GM12891 (cell line): ENCODE data around the gene ZNF8.

Source experiments
- POLR2A ChIP-seq: IDR thresholded peaks from 2 replicates; pipeline ENCODE4 v1.6.1; 2011; ENCODE audit warnings: low read depth, low read length, control low read depth
- POLR2AphosphoS5 ChIP-seq: IDR thresholded peaks from 2 replicates; pipeline ENCODE4 v1.6.1; 2011; ENCODE audit warnings: low read depth, low read length, control low read depth
- TAF1 ChIP-seq: IDR thresholded peaks from 2 replicates; pipeline ENCODE4 v1.6.1; 2011; ENCODE audit warnings: low read depth, low read length, control low read depth

GRCh38 chr19:58275564-58275963, 3.2 kb upstream of the ZNF8 start:
- TF ChIP-seq TAF1 (no peak), POLR2AphosphoS5 (no peak), POLR2A (no peak)
